PFSK-1 (cell line): ENCODE measurements around the gene SMIM24.

Experiments
- POLR2AphosphoS5 ChIP-seq: IDR thresholded peaks from 2 replicates; pipeline ENCODE4 v1.6.1; 2012; ENCODE audit warnings: low read depth, mild to moderate bottlenecking, control low read depth, low read length, moderate library complexity
- REST ChIP-seq, 2 experiments: IDR thresholded peaks; 2 replicates each; pipeline versions ENCODE4 v1.6.1 to v1.8.0; 2011 to 2012; ENCODE audit warnings: low read depth in 2 of 2, low read length in 2 of 2, control low read depth in 1 of 2, inconsistent platforms in 1 of 2, mild to moderate bottlenecking in 1 of 2, moderate library complexity in 1 of 2; ENCODE audit not compliant: insufficient read depth in 1 of 2

GRCh38 chr19:3459089-3459881 lies 21.0 kb downstream of the SMIM24 start:
- no peak for TF ChIP-seq REST (IDR thresholded peaks at IDR 0.05; ENCODE audit: insufficient read depth in 1 of 2, low read depth in 2 of 2, low read length in 2 of 2)
- TF ChIP-seq POLR2AphosphoS5: no peak; the same call in none of the 2 replicates
